CD4-positive, alpha-beta T cell (primary cell): ENCODE results near the gene FAM219A. TPM values are rescaled to one million over a fixed set of nuclear protein-coding genes. Genes with fewer than 3 reads are reported as not detected.

Experiments
- ATAC-seq: fragments of 200-7000 bp; cut with Tn5 transposase; one replicate; pipeline ENCODE4 v1.10.0; 2022; ENCODE audit warnings: mild to moderate bottlenecking; ENCODE audit not compliant: poor library complexity
- CTCF ChIA-PET: fragments of 350-600 bp; sonication (Branson Sonifier 250); formaldehyde crosslinking; loops from one replicate; lab custom pipeline; 2021; ENCODE audit warnings: antibody characterized with exemption, inconsistent platforms; lab: Charles Lee
- POLR2A ChIA-PET: fragments of 350-600 bp; sonication (Branson Sonifier 250); formaldehyde crosslinking; loops from one replicate; lab custom pipeline; 2021; ENCODE audit warnings: antibody characterized with exemption, inconsistent platforms; lab: Charles Lee
- DNase-seq, 14 experiments: peaks; one replicate each; pipeline ENCODE4 v3.0.0-alpha.2; 2013 to 2020; ENCODE audit warnings: mixed read lengths in 2 of 14
- H3K27ac ChIP-seq, 2 donors: one replicate each; pipeline versions ENCODE4 v1.5.1 to v1.7.0; 2013; ENCODE audit warnings: low read length in 2 of 2, low read depth in 1 of 2, mild to moderate bottlenecking in 1 of 2
- H3K27me3 ChIP-seq, 2 experiments: 1 replicate in 1 of 2; 2 replicates in 1 of 2; pipeline versions ENCODE4 v1.6.1 to v1.7.0; 2013; ENCODE audit warnings: low read length in 2 of 2, control low read depth in 1 of 2, mild to moderate bottlenecking in 1 of 2, moderate library complexity in 1 of 2; ENCODE audit not compliant: insufficient read depth in 2 of 2, control insufficient read depth in 1 of 2
- H3K36me3 ChIP-seq: one replicate; pipeline ENCODE4 v1.6.1; 2013; ENCODE audit warnings: low read length, control low read depth; ENCODE audit not compliant: insufficient read depth
- H3K4me1 ChIP-seq: one replicate; pipeline ENCODE4 v1.6.1; 2013; ENCODE audit warnings: low read length, control low read depth; ENCODE audit not compliant: insufficient read depth
- H3K4me3 ChIP-seq: one replicate; pipeline ENCODE4 v1.5.1; 2013; ENCODE audit warnings: mild to moderate bottlenecking, low read length, moderate library complexity
- H3K9me3 ChIP-seq, 2 experiments: 1 replicate in 1 of 2; 2 replicates in 1 of 2; pipeline versions ENCODE4 v1.6.1 to v1.7.0; 2013; ENCODE audit warnings: low read length in 2 of 2, mild to moderate bottlenecking in 2 of 2, control low read depth in 1 of 2, moderate library complexity in 1 of 2; ENCODE audit not compliant: control insufficient read depth in 1 of 2, insufficient read depth in 1 of 2
- H3K27ac Mint-ChIP-seq: one replicate; pipeline ENCODE4 v1.8.0; 2020; ENCODE audit warnings: mixed read lengths
- H3K27me3 Mint-ChIP-seq: one replicate; pipeline ENCODE4 v1.8.0; 2021; ENCODE audit warnings: mixed read lengths
- H3K36me3 Mint-ChIP-seq: one replicate; pipeline ENCODE4 v1.8.0; 2021; ENCODE audit warnings: low read depth, mixed read lengths
- H3K4me1 Mint-ChIP-seq: one replicate; pipeline ENCODE4 v1.8.0; 2021; ENCODE audit warnings: low read depth, mixed read lengths
- H3K4me3 Mint-ChIP-seq: one replicate; pipeline ENCODE4 v1.8.0; 2020; ENCODE audit warnings: mild to moderate bottlenecking, mixed read lengths
- H3K9me3 Mint-ChIP-seq: one replicate; pipeline ENCODE4 v1.8.0; 2020; ENCODE audit warnings: mixed read lengths
- intact Hi-C, 2 experiments: fragments of 100-400 bp; cut with DNase I in 1 of 2; cut with micrococcal nuclease in 1 of 2; formaldehyde crosslinking; loops; one replicate each; pipeline versions ENCODE4 v1.15.1 to v1.9.0; 2023 to 2025; cut with DNase I, micrococcal nuclease
- total RNA-seq, 174 experiments: library from RNA in 2 of 174; stranded (reverse) in 2 of 174; gene quantifications; one replicate each; pipeline ENCODE4 v1.2.3 and lab custom pipeline; 2021 to 2026
- TF ChIP-seq, protein P1 (sequence below): fragments of 200-600 bp; IDR thresholded peaks from one replicate; pipeline ENCODE4 v1.8.0; 2022; ENCODE audit warnings: antibody characterized with exemption, mild to moderate bottlenecking

FAM219A gene
- total RNA-seq, 2 experiments from 2014 or later: 7.7 to 8.5 TPM

DNA sequence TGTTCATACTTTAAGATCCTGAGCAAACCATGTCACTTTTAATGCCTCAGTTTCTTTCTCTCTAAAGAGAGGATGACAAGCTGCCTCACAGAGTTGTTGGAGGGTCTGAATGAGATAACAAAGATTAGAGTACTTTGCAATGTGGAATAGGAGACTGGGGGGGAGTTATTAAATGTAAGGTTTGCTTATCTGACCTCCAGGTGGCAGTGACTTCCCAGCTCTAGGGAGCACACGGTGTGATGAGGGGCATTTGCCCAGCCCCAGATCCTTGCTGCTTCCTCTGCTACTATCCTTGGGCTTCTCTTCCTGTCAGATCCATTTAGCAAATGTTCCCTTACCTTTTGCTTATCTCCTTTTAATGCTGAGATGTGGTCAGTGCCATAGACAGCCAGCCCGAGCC is 33.7 kb upstream of the FAM219A start:
- ChIA-PET CTCF (no interaction called here), POLR2A (no interaction called here)
- Mint-ChIP-seq H3K27me3 (peaks cover 39% of the 10 kb centered on the region), H3K27ac (no peak overlapping the region), H3K9me3 (no peaks in the 10 kb centered on the region), H3K36me3 (no peaks in the 10 kb centered on the region), H3K4me1 (no peaks in the 10 kb centered on the region), H3K4me3 (no peak overlapping the region)
- no peaks in the 10 kb centered on the region for H3K9me3 ChIP-seq
- H3K27me3 ChIP-seq: peaks cover 11 to 12% of the 10 kb centered on the region in 2 experiments
- no peaks in the 10 kb centered on the region for H3K36me3 ChIP-seq
- no peak overlapping the region for H3K27ac ChIP-seq
- ATAC-seq (no peak), DNase-seq (no peak)
- H3K4me1 ChIP-seq: no peaks in the 10 kb centered on the region
- no peak overlapping the region for H3K4me3 ChIP-seq
- TF ChIP-seq, protein P1, sequence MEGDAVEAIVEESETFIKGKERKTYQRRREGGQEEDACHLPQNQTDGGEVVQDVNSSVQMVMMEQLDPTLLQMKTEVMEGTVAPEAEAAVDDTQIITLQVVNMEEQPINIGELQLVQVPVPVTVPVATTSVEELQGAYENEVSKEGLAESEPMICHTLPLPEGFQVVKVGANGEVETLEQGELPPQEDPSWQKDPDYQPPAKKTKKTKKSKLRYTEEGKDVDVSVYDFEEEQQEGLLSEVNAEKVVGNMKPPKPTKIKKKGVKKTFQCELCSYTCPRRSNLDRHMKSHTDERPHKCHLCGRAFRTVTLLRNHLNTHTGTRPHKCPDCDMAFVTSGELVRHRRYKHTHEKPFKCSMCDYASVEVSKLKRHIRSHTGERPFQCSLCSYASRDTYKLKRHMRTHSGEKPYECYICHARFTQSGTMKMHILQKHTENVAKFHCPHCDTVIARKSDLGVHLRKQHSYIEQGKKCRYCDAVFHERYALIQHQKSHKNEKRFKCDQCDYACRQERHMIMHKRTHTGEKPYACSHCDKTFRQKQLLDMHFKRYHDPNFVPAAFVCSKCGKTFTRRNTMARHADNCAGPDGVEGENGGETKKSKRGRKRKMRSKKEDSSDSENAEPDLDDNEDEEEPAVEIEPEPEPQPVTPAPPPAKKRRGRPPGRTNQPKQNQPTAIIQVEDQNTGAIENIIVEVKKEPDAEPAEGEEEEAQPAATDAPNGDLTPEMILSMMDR: no peak
- intact Hi-C loops: no loop called here

DNA sequence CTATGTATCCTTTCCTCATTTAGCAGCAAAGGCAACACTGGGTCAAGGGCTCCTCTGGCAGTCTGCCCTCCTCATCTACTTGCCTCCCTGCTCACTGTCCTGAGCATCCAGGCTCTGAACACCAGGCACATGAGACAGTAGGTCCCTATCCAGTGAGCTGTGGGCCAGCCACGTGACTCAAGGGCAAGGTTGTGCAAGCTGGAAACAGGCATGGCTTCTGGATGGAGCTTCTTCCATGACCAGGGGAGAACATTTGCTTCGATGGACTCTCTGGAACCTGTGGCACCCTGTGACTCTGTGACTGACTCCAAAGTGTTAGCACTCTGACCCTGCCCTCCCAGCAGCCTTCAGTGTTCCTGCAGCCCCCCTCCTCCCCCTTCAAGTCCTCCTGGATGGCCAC is 33.2 kb upstream of the FAM219A start:
- no peaks in the 10 kb centered on the region for H3K36me3 Mint-ChIP-seq
- no peak overlapping the region for H3K4me3 Mint-ChIP-seq
- ATAC-seq (no peak), DNase-seq (no peak)
- H3K27ac Mint-ChIP-seq: no peak overlapping the region
- H3K36me3 ChIP-seq: no peaks in the 10 kb centered on the region
- H3K9me3 ChIP-seq: no peaks in the 10 kb centered on the region
- no peaks in the 10 kb centered on the region for H3K4me1 ChIP-seq
- no peak overlapping the region for H3K4me3 ChIP-seq
- CTCF ChIA-PET: no interaction called here
- H3K9me3 Mint-ChIP-seq: no peaks in the 10 kb centered on the region
- no peak overlapping the region for H3K27ac ChIP-seq
- peaks cover 39% of the 10 kb centered on the region for H3K27me3 Mint-ChIP-seq
- no peaks in the 10 kb centered on the region for H3K4me1 Mint-ChIP-seq
- TF ChIP-seq, protein P1: no peak
- peaks cover 11 to 12% of the 10 kb centered on the region in 2 experiments for H3K27me3 ChIP-seq
- intact Hi-C loops: no loop called here
- POLR2A ChIA-PET: no interaction called here

DNA sequence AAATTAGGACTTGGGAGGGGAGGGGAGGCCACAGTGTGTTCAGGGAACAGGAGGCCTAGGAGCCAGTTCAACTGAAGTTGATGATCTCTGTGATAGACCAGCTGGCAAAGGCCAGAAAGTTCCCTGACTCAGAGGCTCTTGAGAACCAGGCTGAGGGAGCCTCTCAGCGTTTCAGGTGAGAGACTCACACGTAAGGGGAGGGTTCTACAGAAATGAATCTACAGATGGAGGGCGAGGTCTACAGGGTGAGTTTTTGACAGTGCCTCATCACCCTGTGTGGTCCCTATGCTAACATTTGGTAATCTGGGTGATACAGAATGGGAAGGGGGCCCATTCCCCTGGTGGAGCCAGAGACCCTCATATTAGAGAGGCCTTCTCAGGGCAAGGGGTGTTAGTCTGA is 32.4 kb upstream of the FAM219A start:
- H3K9me3 ChIP-seq: no peaks in the 10 kb centered on the region
- peaks cover 39% of the 10 kb centered on the region for H3K27me3 Mint-ChIP-seq

More for the DNA sequence above, 32.4 kb upstream of the FAM219A start:
- H3K4me3 ChIP-seq: no peak overlapping the region
- no peak overlapping the region for H3K27ac ChIP-seq
- TF ChIP-seq, protein P1: no peak
- H3K4me1 Mint-ChIP-seq: no peaks in the 10 kb centered on the region
- intact Hi-C loops: no loop called here
- H3K4me1 ChIP-seq: no peaks in the 10 kb centered on the region
- no peak overlapping the region for H3K27ac Mint-ChIP-seq
- H3K4me3 Mint-ChIP-seq: no peak overlapping the region
- no peaks in the 10 kb centered on the region for H3K36me3 Mint-ChIP-seq
- ATAC-seq: no peak
- H3K27me3 ChIP-seq: peaks cover 11 to 12% of the 10 kb centered on the region in 2 experiments
- H3K36me3 ChIP-seq: no peaks in the 10 kb centered on the region
- H3K9me3 Mint-ChIP-seq: no peaks in the 10 kb centered on the region
- POLR2A ChIA-PET: no interaction called here
- no peak for DNase-seq
- CTCF ChIA-PET: no interaction called here
